Activated T-helper 1 cell treated with anti-CD3 and anti-CD28 coated beads, Interleukin-2, amount 50 U/mL, for 16 hours (primary cell): ENCODE measurements around the gene CECR2.

Source experiments
- DNase-seq, 2 donors: peaks; one replicate each; pipeline ENCODE4 v3.0.0-alpha.2; 2020; ENCODE audit warnings: low read depth in 1 of 2, low spot score in 1 of 2

Gene CECR2

DNA sequence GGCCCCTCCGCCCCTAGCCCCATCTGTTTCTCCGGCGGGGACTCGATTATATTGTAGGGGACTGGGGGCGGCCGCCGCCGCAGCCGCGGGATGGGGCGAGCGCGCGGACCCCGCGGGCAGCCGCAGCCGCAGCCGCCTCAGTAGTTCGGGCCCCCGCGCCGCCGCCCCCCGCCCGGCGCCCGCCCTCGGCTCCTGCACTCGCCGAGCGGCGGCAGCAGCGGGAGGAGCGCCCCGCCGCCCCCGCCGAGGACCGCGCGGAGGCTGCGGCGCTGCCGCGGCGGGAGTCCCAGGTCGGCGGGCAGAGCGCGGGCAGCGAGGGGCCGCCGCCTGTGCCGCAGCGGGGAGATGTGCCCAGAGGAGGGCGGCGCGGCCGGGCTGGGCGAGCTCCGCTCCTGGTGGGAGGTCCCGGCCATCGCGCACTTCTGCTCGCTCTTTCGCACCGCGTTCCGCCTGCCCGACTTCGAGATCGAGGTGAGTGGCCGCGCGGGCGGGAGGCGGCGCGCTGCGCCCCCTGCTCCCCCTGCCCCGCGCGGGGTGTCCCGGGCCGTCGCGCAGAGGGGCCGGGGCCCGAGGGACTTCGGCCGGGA is at the start of gene CECR2:
Gene CECR2 (plus strand): TSS at position 22 of the 587 bp plus-strand sequence. CDS start 324 bp downstream, at position 346.
- no peak for DNase-seq

DNA sequence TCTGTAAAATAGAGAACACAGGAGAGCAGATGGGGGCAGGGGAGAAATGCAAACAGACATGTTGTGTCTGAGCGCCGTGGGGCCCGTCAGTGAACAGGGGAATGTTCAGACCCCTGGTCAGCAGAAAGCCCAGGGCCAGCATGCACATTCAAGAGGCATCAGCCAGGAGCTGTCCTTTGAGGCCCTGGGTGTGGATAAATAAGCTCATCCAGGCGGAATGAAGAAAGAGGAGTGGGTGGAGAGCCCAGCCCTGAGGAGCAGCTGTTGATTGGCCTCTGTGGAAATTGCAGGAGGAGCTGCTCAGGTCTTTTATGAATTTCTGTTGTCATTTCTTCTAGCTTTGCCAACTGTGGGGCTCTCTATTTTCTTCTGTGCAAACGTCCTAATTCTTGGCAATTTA is 49.7 kb upstream of the CECR2 start:
- DNase-seq: no peak

DNA sequence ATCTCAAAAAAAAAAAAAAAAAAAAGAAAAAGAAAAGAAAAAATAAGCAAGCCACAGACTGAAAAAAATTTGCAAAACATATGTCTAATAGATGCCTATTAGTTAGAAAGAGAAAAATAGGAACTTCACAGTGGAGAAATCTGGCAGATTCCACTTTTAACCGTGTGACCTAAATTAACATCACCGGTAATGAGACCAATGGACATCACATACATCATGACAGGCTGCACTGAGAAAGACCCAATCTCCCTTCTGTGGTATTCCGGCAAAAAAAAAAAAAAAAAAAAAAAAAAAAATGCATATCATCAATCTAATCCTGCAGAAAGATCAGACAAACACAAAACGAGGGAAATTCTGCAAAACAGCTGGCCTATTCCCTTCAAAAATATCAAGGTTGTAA is 46.7 kb upstream of the CECR2 start:
- DNase-seq: no peak

DNA sequence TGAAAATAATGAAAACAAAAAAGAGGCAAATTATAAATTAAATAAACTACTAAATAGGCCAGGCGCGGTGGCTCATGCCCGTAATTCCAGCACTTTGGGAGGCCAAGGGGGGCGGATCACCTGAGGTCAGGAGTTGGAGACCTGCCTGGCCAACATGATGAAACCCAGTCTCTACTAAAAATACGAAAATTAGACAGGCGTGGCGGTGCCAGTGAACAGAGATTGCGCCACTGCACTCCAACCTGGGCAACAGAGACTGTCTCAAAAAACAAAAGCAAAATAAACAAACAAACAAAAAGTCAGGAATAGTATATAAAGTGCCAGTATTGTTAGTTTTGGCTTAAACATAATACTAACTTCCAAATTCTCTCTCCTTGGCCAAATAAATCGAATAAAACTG is 37.6 kb upstream of the CECR2 start:
- DNase-seq: no peak

DNA sequence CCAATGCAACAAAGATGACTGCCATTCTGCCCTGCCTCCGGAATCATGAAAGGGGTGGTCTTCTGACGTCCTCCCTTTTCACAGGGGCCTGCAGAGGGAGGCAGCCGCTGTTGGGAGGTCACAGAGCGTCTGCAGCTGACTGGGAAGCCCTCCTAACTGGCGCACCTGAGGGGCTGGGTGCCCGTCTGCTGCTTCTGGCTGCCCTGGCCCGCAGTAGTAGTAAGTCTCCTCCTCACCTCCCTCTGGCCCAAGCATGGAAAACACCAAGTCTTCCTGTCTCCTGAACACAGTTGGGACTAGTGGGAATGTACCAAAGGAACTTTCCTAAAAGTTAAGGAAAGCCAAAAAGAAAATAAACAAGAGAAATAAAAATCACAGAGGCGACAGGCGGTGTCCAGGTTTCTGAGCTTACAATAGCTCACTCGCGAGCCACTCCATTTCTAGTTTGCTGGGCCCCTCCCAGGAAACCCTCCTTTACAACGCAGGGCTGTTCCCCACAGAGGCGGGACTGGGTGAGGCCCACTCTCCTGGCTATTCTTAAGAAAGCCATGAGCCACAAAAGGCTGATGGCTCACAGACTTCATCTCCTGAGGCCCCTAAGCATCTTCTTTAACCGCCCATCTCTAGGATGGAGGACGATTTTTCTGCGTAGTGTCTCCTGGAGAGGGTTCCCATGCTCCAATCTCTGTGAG is 37.0 kb upstream of the CECR2 start:
- no peak for DNase-seq

DNA sequence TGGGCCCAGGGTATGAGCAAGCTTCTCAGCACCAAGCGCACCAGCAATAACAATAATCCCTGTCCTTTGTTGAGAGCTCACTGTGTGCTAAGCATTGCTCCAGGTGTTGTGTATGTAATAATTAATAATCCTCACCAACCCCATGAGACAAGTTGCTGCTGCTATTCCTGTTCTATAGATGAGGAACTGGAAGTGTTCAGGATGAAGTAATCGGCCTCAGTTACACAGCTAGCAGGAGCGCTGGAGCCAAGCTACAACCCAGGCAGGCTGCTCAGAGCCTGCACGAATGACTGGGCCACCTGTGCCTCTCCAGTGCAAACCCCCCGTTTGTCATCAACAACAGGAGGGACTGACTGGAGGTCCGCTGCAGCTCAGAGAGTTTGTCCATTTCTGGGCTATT is 35.2 kb upstream of the CECR2 start:
- DNase-seq: no peak

DNA sequence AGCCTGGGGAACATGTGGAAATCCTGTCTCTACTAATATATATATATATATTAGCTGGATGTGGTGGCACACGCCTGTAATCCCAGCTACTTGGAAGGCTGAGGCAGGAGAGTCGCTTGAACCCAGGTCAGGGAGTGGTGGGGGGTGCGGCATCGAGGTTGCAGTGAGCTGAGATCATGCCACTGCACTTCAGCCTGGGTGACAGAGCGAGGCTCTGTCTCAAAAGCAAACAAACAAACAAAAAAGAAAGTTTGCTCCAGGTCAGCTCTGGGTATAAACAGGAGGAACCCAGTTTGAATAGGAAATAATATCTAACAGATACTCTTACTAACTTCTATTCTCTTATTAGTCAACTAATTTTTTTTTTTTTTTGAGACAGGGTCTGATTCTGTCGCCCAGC is 34.3 kb upstream of the CECR2 start:
- no peak for DNase-seq

DNA sequence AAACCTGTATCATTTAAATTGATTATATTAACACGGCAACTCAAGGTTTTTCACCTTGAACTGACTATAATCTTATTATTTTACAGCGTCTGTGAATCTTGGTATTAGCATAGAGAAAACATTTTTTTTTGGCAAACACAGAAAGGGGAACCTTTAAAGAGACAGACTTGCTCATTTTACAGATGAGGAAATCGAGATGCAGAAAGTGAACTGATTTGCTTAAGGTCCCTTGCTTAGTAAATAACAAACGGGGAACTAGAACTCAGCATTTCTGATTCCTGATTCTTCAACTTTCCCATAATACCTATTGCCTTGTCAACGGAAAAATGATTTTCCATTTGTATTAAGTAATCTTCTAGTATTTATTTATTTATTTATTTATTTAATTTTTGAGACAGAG is 33.2 kb upstream of the CECR2 start:
- no peak for DNase-seq

DNA sequence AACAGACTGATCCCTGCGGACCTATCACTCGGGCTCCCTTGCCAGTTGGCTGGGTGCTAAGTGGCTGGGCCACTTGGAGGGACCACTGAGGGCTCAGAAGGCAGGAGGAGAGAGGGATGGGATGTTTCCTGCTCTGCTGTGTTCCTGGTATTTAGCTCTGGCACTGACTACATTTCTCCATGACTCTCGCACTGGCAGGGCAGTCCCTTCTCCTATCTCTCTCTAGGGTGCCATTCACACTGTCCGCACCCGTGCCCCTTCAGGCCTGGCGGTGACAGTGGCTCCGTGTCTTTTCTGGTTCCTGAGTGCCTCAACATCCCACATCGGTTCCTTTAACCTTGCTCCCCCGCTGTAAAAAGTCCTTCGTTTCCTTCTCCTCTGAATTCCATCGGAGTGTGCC is 31.6 kb upstream of the CECR2 start:
- no peak for DNase-seq

DNA sequence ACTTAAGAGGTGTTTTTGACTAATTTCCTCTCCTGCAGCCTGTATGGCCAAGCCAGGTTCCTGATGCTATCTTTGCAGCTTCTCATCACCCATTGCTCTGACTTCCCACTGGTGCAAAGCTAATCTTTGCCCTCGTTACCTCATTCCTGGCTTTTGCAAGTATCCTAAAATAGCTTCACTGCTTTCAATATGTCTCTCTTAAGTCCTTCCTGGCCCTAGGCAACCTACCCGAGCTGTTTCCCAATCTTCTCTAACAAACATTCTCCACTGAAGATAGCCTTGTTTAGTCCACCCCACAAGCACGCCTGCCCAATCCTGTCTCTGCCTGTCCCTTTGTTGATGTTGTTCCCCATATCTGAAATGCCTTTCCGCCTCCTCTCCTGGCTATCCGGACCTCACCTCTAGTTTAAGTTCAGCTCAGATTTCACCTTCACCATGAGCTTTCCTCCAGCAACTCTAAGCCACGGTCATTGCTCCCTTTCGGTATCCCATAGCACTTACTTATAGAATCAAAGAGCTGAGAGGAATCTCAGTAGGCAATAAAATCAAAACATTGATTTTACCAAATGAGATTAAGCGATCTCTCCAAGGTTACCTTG is 30.1 kb upstream of the CECR2 start:
- no peak for DNase-seq

DNA sequence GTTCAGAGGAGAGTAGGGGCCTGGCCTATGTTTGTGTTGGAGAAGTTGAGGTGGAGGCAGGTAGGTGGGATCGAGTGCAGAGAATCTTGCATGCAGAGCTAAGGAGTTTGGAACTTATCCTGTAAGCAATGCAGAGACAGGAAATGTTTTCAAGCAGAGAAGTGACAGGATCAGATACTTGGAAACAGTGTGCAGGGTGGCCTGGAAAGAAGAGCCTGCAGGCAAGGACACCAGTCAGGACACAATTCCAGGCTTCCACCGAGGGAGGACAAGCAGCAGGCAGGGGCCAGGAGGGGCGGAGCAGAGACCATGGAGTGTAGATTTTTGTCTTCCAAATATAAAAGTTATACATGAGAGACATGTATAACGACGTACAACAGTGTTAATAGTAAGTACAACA is 26.9 kb upstream of the CECR2 start:
- DNase-seq: no peak

DNA sequence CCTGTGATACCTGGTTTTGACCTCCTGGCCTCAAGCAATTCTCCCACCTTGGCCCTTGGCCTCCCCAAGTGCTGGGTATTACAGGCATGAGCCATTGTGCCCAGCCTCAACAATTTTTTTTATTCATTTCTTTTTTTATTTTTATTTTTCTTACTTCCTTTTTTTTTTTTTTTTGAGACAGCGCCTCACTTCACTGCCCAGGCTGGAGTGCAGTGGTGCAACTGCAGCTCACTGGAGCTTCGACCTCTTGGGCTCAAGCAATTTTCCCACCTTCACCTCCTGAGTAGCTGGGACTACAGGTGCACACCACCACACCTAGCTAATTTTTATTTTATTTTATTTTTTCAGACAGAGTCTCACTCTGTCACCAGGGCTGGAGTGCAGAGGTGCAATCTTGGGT is 25.5 kb upstream of the CECR2 start:
- no peak for DNase-seq

DNA sequence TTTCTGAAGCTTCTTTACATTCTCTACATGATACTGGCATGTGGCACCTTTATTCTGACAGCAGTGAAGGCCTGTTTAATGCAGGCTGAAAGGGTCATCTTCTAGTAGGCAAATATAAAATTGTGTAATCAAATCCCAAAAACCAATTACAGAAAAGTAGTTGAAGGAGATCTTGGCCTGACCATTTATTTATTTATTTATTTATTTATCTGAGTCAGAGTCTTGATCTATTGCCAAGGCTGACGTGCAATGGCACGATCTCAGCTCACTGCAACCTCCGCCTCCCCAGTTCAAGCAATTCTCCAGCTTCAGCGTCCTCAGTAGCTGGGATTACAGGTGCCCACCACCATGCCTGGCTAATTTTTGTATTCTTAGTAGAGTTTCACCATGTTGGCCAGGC is 22.7 kb upstream of the CECR2 start:
- no peak for DNase-seq

DNA sequence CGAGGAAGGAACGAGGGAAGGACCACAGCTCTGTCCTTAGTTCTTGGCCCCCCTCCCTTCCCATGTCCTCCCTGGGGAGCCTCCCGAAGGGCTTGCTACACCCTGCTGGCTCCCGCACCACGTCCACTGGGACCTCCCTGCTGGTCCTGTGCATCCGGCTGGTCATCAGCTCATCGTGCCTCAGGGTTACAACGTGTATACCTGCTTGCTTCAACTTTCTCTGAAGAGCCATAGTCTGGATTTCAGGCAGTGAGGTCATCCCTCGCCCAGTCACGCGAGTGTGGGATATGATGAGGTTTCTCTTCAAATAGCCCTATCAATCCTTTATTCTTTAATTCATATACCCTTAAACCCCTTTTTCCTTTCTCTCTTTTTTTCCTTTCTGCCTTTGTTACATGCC is 21.5 kb upstream of the CECR2 start:
- no peak for DNase-seq

DNA sequence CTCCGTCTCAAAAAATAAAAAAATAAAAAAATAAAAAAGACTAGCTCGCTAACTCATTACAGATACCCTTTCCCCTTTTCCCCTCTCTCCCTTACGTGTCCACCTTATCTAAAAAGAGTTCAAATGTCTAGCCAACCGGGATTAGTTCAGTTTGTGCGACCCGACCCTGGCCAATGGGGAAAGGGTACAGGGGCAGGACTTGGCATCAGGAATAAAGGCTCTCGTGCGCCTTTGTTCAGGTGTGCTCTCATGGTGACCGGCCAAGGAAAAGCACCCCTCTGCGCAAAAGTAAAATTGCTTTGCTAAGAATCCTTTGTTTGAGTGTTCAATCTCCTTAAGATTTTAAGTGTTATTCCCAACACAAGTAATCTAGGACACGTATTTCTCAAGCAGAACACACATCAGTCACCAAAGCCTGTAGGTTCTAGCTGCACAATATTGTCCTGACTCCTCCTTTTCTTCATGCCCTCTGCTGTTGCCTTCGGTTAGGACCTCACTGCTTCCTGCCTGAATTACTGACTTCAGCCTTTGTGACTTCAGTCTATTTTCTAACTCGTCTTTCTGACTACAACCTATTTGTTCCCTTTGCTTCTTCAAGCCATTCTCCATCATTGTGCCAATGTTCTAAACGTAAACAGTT is 20.7 kb upstream of the CECR2 start:
- no peak for DNase-seq

DNA sequence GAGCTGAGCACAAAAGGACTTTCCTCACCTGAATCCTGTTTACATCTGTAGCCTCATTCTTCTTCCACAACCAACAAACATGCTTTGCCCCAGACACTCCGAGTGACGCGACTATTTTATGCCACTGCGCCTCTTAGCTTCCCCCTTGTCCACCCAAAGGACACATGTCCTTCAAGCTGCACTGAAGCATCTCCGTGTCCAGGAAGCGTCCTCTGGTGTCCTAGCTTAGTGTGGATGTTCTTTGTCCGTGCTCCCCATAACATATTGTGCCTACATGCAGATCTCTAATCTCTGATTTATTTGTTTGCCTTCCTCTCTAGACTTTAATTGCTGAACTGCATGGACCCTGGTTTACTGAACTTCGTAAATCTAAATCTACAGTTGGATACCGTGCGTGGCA is 20.1 kb upstream of the CECR2 start:
- DNase-seq: no peak

DNA sequence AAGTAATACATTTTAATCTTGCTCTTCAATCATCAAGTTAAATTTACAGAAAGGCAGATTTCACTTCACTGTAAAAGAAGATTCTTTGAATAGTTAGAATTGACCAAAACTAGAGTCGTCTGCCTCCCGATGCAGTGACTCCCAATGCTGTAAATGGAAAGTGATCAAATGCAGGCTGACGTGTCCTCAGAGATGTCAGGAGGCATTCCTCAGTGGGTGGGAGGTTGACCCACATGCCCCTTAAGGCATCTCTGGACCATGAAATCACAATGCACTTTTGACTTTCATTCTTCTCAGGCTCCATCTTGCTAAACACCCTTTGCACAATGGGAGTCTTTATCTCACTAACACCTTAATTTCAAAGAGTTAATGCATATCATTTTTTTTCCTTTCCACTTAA is 19.0 kb upstream of the CECR2 start:
- DNase-seq: no peak

DNA sequence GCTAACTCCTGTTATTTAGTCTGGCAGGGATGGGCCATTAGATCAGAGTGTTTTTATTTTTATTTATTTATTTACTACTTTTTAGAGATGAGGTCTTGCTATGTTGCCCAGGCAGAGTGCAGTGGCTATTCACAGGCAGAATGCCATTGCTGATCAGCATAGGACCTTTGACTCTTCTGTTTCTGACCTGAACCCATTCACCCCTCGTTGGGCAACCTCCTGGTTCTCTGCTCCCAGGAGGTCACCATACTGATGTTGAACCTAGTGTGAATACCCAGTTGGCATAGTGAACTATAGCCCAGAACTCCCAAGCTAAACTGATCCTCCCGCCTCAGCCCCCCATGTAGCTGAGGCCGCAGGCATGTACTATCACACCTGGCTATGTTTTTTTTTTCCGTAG is 16.5 kb upstream of the CECR2 start:
- DNase-seq: no peak

DNA sequence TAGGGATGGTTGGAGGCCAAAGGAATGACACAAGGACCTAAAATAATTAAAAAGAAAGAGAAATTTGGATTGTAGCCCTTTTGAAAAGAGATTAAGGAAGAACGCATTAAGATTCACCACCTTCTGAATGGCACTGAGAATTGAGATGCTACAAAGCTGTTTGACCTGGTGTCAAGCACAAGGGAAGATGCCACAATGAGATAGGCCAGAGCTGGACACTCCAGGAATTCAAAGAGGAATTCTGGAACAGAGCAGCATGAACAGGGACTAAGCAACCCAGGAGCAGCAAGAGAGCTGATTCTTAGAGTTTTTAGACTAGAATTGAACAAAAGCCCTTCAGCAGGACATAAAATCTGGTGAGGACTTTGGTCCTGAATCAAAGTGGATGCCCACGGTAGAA is 11.6 kb upstream of the CECR2 start:
- no peak for DNase-seq

DNA sequence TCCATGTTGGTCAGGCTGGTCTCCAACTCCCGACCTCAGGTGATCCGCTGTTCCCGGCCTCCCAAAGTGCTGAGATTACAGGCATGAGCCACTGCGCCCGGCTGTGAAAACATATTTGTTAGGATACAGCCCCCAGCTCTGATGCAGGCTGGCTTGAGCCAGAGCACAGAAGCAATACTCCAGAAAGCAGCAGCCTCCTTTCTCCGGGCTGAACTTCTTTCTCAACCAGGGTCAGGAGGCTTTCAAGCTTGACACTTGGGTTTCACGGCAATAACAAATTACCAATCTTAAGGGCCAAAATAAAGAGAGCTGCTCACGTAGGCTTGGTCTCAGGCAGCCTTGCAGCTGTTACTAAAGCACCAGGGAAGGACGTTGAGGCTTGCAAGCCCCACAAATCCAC is 10.8 kb upstream of the CECR2 start:
- no peak for DNase-seq

DNA sequence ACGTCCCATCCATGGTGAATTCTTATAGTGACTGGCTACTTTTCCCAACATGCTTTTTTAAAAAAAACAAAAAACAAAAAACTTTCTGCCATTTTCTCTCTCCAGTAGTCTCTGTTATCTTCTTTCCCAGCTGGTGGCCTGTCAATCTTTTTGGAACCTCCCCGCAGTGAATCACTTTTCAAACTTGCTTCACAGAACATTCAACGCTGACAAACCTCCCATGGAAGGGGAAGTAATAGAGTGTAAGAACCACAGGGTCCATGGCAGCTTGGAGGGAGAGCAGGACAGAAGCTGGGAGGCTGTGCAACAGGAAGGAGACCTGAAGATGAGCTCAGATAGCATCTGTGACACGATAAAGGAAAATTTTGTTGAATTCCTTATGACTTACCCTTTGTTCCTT is 9.8 kb upstream of the CECR2 start:
- DNase-seq: no peak

DNA sequence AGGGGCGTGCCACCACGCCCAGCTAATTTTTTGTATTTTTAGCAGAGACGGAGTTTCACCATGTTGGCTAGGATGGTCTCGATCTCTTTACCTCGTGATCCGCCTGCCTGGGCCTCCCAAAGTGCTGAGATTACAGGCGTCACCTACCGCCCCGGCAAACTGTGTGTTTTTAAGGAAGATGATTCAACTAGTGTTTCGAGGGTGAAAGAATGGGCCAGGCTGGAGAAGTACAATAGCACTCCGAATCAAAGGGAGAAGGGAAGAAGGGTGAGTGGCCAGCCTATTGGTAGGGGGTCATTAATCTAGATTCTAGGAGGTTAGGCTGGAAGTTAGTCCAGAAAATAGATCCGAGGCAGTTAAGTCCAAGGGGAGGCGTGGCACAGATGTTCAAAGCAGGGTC is 2.9 kb upstream of the CECR2 start:
- DNase-seq: no peak

DNA sequence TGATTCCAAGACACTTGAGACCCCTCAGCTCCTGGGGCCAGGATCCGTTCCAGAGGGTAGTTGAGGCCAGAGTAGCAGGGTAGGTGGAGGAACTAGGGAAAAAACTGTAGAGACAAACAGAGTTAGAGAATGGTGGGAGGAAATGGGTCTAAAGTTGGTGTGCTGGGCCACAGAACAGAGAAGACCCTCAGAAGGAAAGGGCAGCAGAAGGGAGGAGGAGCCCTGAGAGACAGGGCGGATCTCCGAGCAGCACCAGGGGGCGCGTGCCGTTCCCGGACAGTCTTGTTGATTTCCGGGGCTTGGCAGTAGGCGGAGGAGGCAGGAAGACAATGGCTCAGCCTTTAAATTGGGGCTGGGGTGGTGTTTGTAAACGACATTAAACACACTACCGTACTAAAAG is 2.4 kb upstream of the CECR2 start:
- no peak for DNase-seq
